Activated CD8-positive, alpha-beta T cell treated with anti-CD3 and anti-CD28 coated beads for 36 hours (primary cell): ENCODE data around the gene CAMTA1. TPM values are rescaled to one million over a fixed set of nuclear protein-coding genes. Genes with fewer than 3 reads are reported as not detected.

Experiments used
- ATAC-seq: fragments of 200-7000 bp; cut with Tn5 transposase; one replicate; pipeline ENCODE4 v1.10.0; 2021; ENCODE audit warnings: mild to moderate bottlenecking, moderate library complexity
- CTCF ChIA-PET: fragments of 350-600 bp; sonication (Branson Sonifier 250); formaldehyde crosslinking; loops from one replicate; lab custom pipeline; 2021; ENCODE audit warnings: antibody characterized with exemption; lab: Charles Lee
- POLR2A ChIA-PET: fragments of 350-600 bp; sonication (Branson Sonifier 250); formaldehyde crosslinking; loops from one replicate; lab custom pipeline; 2021; ENCODE audit warnings: antibody characterized with exemption; lab: Charles Lee
- DNase-seq: peaks from one replicate; pipeline ENCODE4 v3.0.0-alpha.2; 2020
- H3K27ac Mint-ChIP-seq: one replicate; pipeline ENCODE4 v1.8.0; 2021; ENCODE audit warnings: mild to moderate bottlenecking, mixed read lengths
- H3K27me3 Mint-ChIP-seq: one replicate; pipeline ENCODE4 v1.8.0; 2021; ENCODE audit warnings: mixed read lengths
- H3K36me3 Mint-ChIP-seq: one replicate; pipeline ENCODE4 v1.8.0; 2021; ENCODE audit warnings: low read depth, mixed read lengths
- H3K4me1 Mint-ChIP-seq: one replicate; pipeline ENCODE4 v1.8.0; 2021; ENCODE audit warnings: low read depth, mixed read lengths
- H3K4me3 Mint-ChIP-seq: one replicate; pipeline ENCODE4 v1.8.0; 2021; ENCODE audit warnings: mild to moderate bottlenecking, moderate library complexity, mixed read lengths
- H3K9me3 Mint-ChIP-seq: one replicate; pipeline ENCODE4 v1.8.0; 2021; ENCODE audit warnings: mixed read lengths
- CTCF ChIP-seq: fragments of 200-600 bp; IDR thresholded peaks from one replicate; pipeline ENCODE4 v1.8.0; 2022; ENCODE audit warnings: antibody characterized with exemption, mild to moderate bottlenecking
- intact Hi-C: fragments of 100-400 bp; cut with micrococcal nuclease; formaldehyde crosslinking; loops from one replicate; pipeline ENCODE4 v1.10.0; 2022
- total RNA-seq, 2 experiments: library from RNA; stranded (reverse); gene quantifications; one replicate each; pipeline ENCODE4 v1.2.3, GENCODE V29; 2021

Gene CAMTA1
- total RNA-seq, 2 experiments from 2014 or later = 67.7 to 70.9 TPM

GRCh38 chr1:7667159-7667558 lies 881.9 kb downstream of the CAMTA1 start:
- Mint-ChIP-seq H3K27me3 (peaks cover 5% of the 10 kb centered on the region), H3K9me3 (no peaks in the 10 kb centered on the region), H3K36me3 (no peaks in the 10 kb centered on the region), H3K4me3 (no peak overlapping the region), H3K27ac (no peak overlapping the region), H3K4me1 (peaks cover 4% of the 10 kb centered on the region)
- ATAC-seq (no peak), DNase-seq (no peak)
- TF ChIP-seq CTCF = no peak
- intact Hi-C loops = no loop called here
- POLR2A ChIA-PET = interaction anchor here (1.0 kb wide), 1 partner anchor 12 kb away, joined by 4 read pairs; no protein-coding TSS in a partner anchor
- CTCF ChIA-PET = interaction anchor here (0.6 to 22.6 kb wide), 38 partner anchors 8 to 371 kb away, joined by 3 to 589 read pairs (median 6); partner anchors contain the start of gene TNFRSF9

GRCh38 chr1:7667625-7668218 lies 882.5 kb downstream of the CAMTA1 start:
- Mint-ChIP-seq H3K9me3 (no peaks in the 10 kb centered on the region), H3K27me3 (peaks cover 5% of the 10 kb centered on the region), H3K4me3 (no peak overlapping the region), H3K36me3 (no peaks in the 10 kb centered on the region), H3K4me1 (peaks cover 4% of the 10 kb centered on the region), H3K27ac (peak overlapping the region; percentile 64)
- peak; percentile 91 for DNase-seq
- peak; percentile 98 for TF ChIP-seq CTCF
- ChIA-PET POLR2A (interaction anchor here (1.0 kb wide), 1 partner anchor 11 kb away, joined by 4 read pairs; no protein-coding TSS in a partner anchor), CTCF (interaction anchor here (0.6 to 22.6 kb wide), 45 partner anchors 9 to 351 kb away, joined by 3 to 589 read pairs (median 6); partner anchors contain the start of genes TNFRSF9 and VAMP3)
- peak; percentile 86 for ATAC-seq
- intact Hi-C loops = no loop called here

GRCh38 chr1:7669559-7670311 lies 884.5 kb downstream of the CAMTA1 start:
- DNase-seq (peak; percentile 60), ATAC-seq (peak; percentile 72)
- Mint-ChIP-seq H3K27me3 (peaks cover 7% of the 10 kb centered on the region), H3K9me3 (no peaks in the 10 kb centered on the region), H3K27ac (no peak overlapping the region), H3K36me3 (no peaks in the 10 kb centered on the region), H3K4me3 (no peak overlapping the region), H3K4me1 (peaks cover 4% of the 10 kb centered on the region)
- ChIA-PET POLR2A (interaction anchor here (0.6 to 1.2 kb wide), 3 partner anchors 9 to 83 kb away, joined by 3 to 6 read pairs (median 3); no protein-coding TSS in a partner anchor), CTCF (interaction anchor here (0.7 to 22.6 kb wide), 31 partner anchors 10 to 346 kb away, joined by 3 to 589 read pairs (median 8); partner anchors contain the start of gene VAMP3)
- intact Hi-C loops = loop anchor here (1.0 to 10.0 kb wide), 2 partner anchors 84 to 225 kb away; no protein-coding TSS in a partner anchor
- TF ChIP-seq CTCF = peak; percentile 86

- ChIA-PET CTCF (interaction anchor here (1.6 to 22.6 kb wide), 11 partner anchors 9 to 230 kb away, joined by 5 to 589 read pairs (median 19); partner anchors contain the start of gene VAMP3), POLR2A (interaction anchor here (1.0 kb wide), 1 partner anchor 9 kb away, joined by 3 read pairs; no protein-coding TSS in a partner anchor)
- H3K4me3 Mint-ChIP-seq = no peak overlapping the region
- H3K36me3 Mint-ChIP-seq = no peaks in the 10 kb centered on the region
- H3K27me3 Mint-ChIP-seq = peaks cover 7% of the 10 kb centered on the region
- TF ChIP-seq CTCF = no peak
- DNase-seq = no peak
- no peak overlapping the region for H3K27ac Mint-ChIP-seq
- peaks cover 4% of the 10 kb centered on the region for H3K4me1 Mint-ChIP-seq
- no peak for ATAC-seq
- no peaks in the 10 kb centered on the region for H3K9me3 Mint-ChIP-seq
- intact Hi-C loops = loop anchor here (10.0 kb wide), 1 partner anchor 224 kb away; no protein-coding TSS in a partner anchor
These were observed 885.3 kb downstream of the CAMTA1 start for GRCh38 chr1:7670334-7671145.
